K562 (cell line): ENCODE data around the gene EFNA2. TPM values are rescaled to one million over a fixed set of nuclear protein-coding genes. Genes with fewer than 3 reads are reported as not detected.

Source experiments
- AFF4 ChIP-seq: sonication (generic); formaldehyde crosslinking; IDR thresholded peaks from 2 replicates; pipeline ENCODE4 v1.8.0; 2023; ENCODE audit warnings: mild to moderate bottlenecking, missing genetic modification reagents
- CBX8 ChIP-seq: fragments of 200-600 bp; sonication (generic); IDR thresholded peaks from 2 replicates; pipeline ENCODE4 v1.6.1; 2012; ENCODE audit warnings: borderline replicate concordance, mixed run types, low read depth, mild to moderate bottlenecking, moderate library complexity, mixed read lengths, low read length, control low read depth, inconsistent platforms; ENCODE audit not compliant: poor library complexity, severe bottlenecking; ENCODE audit errors: extremely low read depth
- ESRRA ChIP-seq: fragments of 450-650 bp; IDR thresholded peaks from 2 replicates; pipeline ENCODE4 v1.6.1; 2014; ENCODE audit warnings: low read depth, mild to moderate bottlenecking, moderate library complexity, borderline replicate concordance
- FOXK1 ChIP-seq: sonication (generic); formaldehyde crosslinking; IDR thresholded peaks from 2 replicates; pipeline ENCODE4 v1.8.0; 2022; ENCODE audit warnings: missing genetic modification reagents, mild to moderate bottlenecking, borderline replicate concordance
- MAZ ChIP-seq, 2 experiments: fragments of 450-650 bp in 1 of 2; sonication (generic) in 1 of 2; formaldehyde crosslinking; IDR thresholded peaks in 1 of 2; conservative IDR thresholded peaks in 1 of 2; 2 replicates each; pipeline versions ENCODE4 v1.4.0 to v1.5.0; 2020; ENCODE audit warnings: mild to moderate bottlenecking in 1 of 2, missing genetic modification reagents in 1 of 2
- NFIC ChIP-seq: fragments of 450-650 bp; IDR thresholded peaks from 2 replicates; pipeline ENCODE4 v1.6.1; 2017; ENCODE audit warnings: mild to moderate bottlenecking, inconsistent platforms
- PKNOX1 ChIP-seq: fragments of 450-650 bp; IDR thresholded peaks from 2 replicates; pipeline ENCODE4 v1.6.1; 2016
- SIRT6 ChIP-seq: IDR thresholded peaks from one replicate; pipeline ENCODE4 v1.6.1; 2012; ENCODE audit warnings: low read depth, mild to moderate bottlenecking, control low read depth, inconsistent platforms, low read length, moderate library complexity
- SPI1 ChIP-seq: IDR thresholded peaks from 2 replicates; pipeline ENCODE4 v1.6.1; 2011; ENCODE audit warnings: low read depth, low read length, control low read depth, borderline replicate concordance
- SREBF1 ChIP-seq: fragments of 150-350 bp; IDR thresholded peaks from 2 replicates; pipeline ENCODE4 v1.6.1; 2014; ENCODE audit warnings: antibody characterized with exemption, low read depth, low read length, borderline replicate concordance
- ZBTB11 ChIP-seq, 3 experiments: fragments of 200-800 bp in 1 of 3; fragments of 250-450 bp in 1 of 3; fragments of 450-650 bp in 1 of 3; sonication (Bioruptor Pico) in 1 of 3; sonication (Bioruptor generic) in 1 of 3; formaldehyde crosslinking in 1 of 3; IDR thresholded peaks; 2 replicates each; pipeline versions ENCODE4 v1.6.1 to v1.8.0; 2016 to 2022; ENCODE audit warnings: mild to moderate bottlenecking in 2 of 3, missing genetic modification characterization in 2 of 3, missing compliant biosample characterization in 1 of 3, moderate library complexity in 1 of 3
- ZNF146 ChIP-seq: IDR thresholded peaks from one replicate; pipeline ENCODE4 v1.6.1; 2018; ENCODE audit warnings: missing compliant biosample characterization; ENCODE audit not compliant: unreplicated experiment
- ZNF165 ChIP-seq: fragments of 250-450 bp; sonication (Bioruptor Pico); IDR thresholded peaks from 2 replicates; pipeline ENCODE4 v1.4.0; 2020; ENCODE audit warnings: borderline replicate concordance
- ZNF445 ChIP-seq: fragments of 250-450 bp; sonication (Bioruptor Pico); IDR thresholded peaks from 2 replicates; pipeline ENCODE4 v1.4.0; 2020; ENCODE audit warnings: low read depth, mild to moderate bottlenecking, moderate library complexity
- ZNF511 ChIP-seq: sonication (generic); formaldehyde crosslinking; IDR thresholded peaks from 2 replicates; pipeline ENCODE4 v1.8.0; 2022; ENCODE audit warnings: mild to moderate bottlenecking, missing genetic modification reagents
- polyA plus RNA-seq, 8 experiments: library from polyadenylated mRNA; depleted of rRNA in 4 of 8; stranded (reverse) in 5 of 8; unstranded in 3 of 8; fragments of >200 nt; fragmentation: Nextera tagmentation in 2 of 8; fragmentation: Illumina TruSeq in 1 of 8; extraction: Ambion mirVana in 2 of 8; extraction: Trizol in 1 of 8; gene quantifications; 2 replicates each; pipeline versions ENCODE4 v1.2.1 to v1.2.3, GENCODE V29; 2011 to 2014; ENCODE audit warnings: inconsistent platforms in 1 of 8, missing spikeins in 1 of 8
- total RNA-seq, 7 experiments: library from RNA; depleted of rRNA in 6 of 7; stranded (reverse); fragments of >200 nt in 6 of 7; fragmentation: Illumina TruSeq in 2 of 7; extraction: Trizol in 2 of 7; gene quantifications; 2 replicates each; pipeline versions ENCODE4 v1.2.1 to v1.2.3, GENCODE V29; 2011 to 2021; ENCODE audit warnings: low replicate concordance in 1 of 7

The EFNA2 gene
- total and polyA plus RNA-seq, 9 of the 15 experiments (the other 6 are each of a cell fraction or from before 2014, with no cell fraction given) = 0.11 to 0.44 (median 0.15) TPM; not detected in 6

GRCh38 chr19:1260749-1261537 is 24.7 kb upstream of the EFNA2 start (continued):
- TF ChIP-seq SPI1 (no peak), ZNF165 (CRISPR knock-in tag) (no peak), ESRRA (no peak), ZNF511 (CRISPR knock-in tag) (0 out of 2 replicates have a peak, but pooled peaks have one; percentile 44), NFIC (0 out of 2 replicates have a peak, but pooled peaks have one; percentile 11), AFF4 (CRISPR knock-in tag) (no peak), SIRT6 (no peak), ZBTB11 (CRISPR knock-in tag; IDR thresholded peaks at IDR 0.05) (no peak), SREBF1 (no peak), CBX8 (no peak), FOXK1 (CRISPR knock-in tag) (no peak), ZNF146 (no peak), MAZ (CRISPR knock-in tag; conservative IDR thresholded peaks at IDR 0.05 in 1 of 2, IDR thresholded peaks at IDR 0.05 in 1 of 2) (peak; percentile 51 to 83), PKNOX1 (peak; percentile 99), ZNF445 (no peak)
